GM18873 (cell line): ENCODE results near the gene HLCS.

Source experiments
- ATAC-seq: cut with Tn5 transposase; IDR thresholded peaks from one replicate; pipeline ENCODE4 v1.9.1; 2021; ENCODE audit warnings: mild to moderate bottlenecking, moderate library complexity, moderate number of reproducible peaks; ENCODE audit not compliant: unreplicated experiment, low FRiP score

Gene HLCS

DNA sequence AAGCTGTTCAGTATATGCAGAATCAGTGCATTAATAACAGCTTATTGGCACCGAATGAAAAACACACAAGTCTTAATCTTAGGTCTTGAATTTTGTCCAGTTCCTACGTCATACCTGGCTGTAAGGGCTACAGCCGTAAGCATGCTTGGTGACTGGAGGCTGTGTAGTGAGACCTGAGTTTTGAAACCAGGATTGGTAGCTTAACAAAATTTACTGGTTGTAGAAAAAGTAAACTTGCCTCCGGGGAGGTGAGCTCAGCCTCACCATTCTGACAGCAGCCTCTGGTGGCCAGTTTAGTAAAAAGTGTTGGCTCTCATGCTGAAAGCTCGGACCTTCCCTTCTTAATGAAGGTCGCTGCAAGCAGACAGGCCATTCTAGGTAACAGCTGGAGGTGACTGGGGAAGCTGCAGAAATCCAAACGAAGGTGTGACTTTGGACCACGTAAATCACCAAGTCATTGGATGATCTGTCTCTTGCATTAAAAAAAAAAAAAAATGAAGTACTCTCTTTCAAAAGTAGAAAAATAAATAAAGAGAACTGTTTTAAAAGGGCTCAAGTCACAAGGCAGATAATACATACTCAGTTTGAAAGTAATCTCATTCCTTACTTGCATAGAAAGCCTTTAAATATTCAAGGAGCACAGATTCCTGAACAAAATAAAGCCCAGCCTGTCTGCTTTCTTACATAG lies 48.9 kb downstream of the HLCS start:
- ATAC-seq = no peak

DNA sequence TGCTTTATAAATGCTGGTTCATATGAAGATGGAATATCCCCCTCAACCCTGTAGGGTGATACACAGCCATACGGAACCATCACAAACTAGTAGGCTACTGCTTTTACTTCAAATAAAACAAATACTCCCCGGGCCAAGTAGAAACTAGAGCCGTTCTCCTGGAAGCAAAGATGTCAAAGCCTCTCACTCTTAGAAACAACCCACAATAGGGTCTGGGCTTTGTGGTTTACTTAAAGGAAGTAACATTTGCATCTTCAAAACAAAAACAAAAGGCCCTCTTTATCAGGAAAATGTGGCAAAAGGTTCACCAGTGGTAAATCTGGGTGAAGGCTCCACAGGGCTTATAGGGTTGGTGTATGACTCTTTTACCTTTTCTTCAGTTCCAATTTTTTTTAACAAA lies 49.8 kb downstream of the HLCS start:
- no peak for ATAC-seq

DNA sequence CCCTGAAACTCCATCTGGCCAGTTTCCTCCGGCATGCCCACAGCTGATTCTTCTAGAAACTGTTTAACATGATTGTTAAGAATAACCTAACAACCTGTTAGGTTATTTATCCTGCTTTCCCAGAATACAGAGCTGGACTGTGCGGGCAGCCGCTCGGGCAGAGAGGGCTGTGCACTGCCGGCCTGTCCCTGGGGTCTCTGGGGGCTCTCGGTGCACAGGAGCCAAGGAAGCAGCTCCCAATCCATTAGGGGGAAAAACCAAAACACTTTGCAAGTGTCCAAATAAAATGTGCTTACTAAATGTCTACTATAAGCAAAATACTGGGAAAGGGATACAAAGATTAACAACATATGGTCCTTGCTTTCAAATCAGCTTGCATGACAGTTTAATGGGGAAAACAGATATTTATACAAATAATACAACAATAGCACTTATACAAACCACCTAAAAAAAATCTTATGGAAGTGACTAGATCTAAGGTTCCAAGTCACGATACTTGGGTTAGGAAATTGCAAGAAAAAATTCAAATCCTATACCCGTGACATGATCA lies 50.7 kb downstream of the HLCS start:
- no peak for ATAC-seq

DNA sequence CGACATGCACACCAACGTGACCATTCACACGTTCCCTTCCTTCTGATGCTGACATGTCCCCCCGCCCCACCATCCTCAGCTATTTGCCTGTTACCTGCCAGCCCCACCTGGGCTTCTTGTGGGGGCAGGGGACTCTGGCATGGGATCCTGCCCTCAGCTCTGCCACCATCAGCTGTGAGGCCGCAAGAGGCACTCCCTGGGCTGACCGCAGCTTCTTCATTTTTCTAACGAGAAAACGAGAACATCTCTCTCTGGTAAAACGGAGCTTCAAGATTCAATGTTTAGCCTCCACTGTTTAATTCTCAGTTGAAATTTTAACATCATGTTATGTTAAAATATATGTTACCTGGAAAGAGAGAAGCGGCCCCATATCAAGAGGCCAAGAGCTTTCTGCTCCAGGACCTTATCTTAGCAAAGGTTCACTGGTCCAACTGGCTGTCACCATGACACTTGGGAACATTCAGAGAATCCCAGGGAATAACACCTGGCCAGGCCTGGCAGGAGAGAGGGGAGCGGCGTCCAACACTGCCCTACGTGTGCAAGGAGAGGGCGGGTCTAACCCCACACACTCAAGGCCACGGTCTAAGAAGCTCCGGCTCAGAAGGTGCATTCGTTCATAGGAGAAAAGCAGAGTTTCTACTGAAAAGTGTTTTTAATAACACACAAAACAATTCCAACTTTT lies 51.3 kb downstream of the HLCS start:
- no peak for ATAC-seq

DNA sequence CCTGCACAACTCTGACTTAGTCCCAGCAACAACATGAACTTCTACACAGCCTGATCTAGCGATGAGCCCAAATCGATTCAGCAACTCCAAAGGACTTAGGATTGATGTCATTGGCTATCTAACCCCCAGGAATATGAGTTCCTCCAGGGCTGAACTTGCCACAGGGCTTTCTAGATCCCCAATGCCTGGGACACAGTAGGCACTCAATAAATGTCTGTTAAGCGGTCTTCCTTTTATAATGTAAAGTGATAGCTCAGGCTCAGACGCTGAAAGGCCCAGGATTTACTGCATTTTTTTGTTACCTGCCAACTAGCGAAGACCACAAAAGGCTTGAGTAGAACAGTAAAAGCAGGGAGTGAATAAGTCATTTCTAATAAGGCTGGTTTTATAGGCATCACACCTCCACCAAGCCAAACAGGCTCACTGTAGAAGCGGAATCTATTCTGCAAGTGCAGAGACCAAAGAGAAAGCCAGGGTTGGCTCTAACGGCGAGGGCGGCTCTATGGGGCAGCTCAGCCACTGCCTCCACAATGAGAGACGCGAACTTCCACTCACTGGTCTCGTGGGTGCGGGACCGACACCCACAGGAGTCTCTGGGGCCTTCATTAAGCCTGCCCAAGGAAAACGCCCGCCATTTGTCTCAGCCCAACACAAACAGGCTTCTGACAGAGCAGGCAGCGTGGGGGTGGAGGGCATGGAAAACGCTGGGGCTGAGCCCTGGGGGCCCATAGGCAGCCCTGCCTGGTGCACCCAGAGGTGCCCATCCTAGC lies 52.0 kb downstream of the HLCS start:
- ATAC-seq = no peak

DNA sequence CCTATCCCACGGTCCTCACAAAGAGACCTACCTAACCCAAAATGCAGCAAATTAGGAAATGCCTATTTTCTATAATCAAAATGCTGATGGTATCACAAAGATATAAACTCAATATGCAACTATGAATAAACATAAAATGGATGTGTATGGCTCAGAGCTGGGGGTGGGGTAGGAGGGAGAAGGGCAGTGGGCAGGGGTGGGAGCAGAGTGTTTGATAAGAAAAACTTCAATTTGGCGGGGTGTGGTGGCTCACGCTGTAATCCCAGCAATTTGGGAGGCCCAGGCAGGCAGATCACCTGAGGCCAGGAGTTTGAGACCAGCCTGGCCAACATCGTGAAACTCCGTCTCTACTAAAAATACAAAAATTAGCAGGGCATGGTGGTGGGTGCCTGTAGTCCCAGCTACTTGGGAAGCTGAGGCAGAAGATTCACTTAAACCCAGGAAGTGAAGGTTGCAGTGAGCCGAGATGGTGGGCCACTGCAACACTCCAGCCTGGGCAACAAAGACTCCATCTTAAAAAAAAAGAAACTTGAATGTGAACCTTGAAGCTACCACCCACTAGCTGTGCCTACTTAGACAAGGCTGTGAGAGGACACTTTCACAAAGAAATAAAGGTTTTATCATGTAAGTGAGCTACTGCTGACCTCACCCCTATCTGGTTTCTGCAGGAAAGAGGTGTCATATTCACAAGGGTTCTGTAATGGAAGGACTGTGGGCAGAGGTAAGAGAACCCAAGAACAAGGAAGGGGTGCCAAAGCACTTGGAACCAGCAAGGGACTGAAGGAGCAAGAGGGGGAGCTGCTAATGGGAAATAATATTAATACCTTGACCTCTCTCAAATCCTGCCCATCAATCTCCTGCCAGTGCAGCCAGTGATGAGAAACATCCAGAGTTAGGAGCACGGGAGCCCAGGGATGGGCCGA lies 53.0 kb downstream of the HLCS start:
- no peak for ATAC-seq

DNA sequence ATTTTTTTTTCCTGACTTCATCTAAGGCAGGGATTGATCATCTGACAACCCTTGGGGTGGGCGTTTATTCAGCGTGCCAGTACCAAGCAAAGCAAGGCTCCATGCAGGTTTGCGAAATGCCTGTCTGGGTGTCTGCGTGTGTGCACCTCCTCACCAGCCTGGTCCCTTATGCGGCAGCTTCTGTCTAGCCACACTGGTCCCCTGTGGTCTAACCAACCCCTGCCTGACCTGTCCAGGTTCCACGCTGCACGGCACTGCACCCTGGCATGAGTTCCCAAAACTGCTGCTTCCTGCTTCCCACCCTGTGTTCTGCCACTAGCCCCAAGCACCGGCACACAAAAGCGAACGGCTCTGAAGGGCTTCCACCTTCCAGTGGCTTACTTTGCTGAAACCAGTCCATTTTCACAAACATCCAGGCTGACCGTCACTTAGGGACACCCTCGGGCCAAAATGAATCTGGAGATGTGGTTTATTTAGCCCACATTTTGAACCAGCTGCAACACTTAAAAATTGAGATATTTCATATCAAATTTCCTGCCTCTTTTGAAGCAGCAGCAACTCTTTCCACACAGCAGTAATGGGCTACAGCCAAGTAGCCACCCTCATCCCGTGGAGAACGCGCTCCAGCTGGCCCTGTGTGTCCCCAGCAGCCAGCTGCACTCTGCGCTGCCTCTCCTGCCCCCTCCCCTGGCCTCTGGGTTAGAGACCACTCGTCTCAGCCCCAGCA lies 55.7 kb downstream of the HLCS start:
- ATAC-seq = no peak

DNA sequence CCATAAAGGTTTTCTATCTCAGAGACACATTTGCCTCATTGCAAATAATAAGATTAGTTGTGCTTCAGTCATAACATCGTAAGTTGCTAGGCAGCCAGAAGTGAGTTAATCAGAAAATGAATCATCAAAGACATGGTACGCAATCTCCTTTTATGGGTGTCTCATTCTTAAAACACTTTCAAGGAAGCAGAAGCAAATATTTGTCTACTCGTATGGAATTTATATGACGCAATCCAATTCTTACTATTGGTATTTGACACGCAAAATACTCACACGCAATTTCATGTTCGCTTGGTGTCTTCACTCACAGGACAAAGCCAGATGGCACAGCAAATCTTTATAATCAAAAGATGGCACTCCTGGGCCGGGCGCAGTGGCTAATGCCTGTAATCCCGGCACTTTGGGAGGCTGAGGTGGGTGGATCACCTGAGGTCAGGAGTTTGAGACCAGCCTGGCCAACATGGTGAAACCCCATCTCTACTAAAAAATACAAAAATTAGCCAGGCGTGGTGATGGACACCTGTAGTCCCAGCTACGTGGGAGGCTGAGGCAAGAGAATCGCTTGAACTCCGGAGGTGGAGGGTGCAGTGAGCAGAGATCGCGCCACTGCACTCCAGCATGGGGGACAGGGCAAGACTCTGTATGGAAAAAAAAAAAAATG lies 56.4 kb downstream of the HLCS start:
- no peak for ATAC-seq

DNA sequence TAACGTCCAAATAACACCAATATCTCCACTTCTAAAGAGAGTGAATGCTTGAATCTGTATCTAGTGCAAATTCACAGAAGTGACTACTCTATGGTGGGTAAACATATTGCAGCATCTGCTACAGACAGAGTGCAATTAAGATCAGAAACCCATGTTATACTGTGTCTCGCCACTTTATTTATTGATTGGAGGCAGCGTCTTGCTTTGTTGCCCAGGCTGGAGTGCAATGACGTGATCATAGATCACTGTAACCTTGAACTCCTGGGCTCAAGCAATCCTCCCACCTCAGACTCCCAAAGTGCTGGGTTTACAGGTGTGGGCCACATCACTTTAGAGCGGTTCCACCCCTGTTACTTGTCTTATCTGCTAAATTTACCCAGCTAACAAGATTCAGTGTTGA lies 57.0 kb downstream of the HLCS start:
- ATAC-seq = no peak

DNA sequence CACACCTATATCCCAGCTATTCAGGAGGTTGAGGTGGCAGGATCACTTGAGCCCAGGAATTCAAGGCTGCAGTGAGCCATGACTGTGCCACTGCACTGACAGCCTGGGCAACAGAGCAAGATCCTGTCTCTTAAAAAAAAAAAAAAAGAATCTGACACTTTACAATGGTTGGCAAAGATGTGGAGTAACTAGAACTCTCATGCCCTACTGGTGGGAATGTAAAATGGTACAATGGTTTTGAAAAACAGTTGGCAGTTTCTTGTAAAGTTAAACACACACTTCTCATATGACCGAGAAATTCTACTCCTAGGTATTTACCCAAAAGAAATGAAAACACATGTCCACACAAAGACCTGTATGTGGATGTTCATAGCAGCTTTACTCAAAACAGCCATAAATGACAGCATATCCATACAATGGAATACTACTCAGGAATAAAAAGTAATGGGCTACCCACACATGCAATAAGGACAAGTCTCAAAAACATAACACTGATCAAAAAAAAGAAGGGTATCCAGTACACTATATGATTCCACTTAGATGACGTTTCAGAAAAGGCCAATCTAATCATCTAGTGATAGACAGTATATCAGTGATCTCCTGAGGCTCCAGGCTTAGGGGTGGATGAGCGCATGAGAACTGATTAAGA lies 58.1 kb downstream of the HLCS start:
- ATAC-seq = no peak

DNA sequence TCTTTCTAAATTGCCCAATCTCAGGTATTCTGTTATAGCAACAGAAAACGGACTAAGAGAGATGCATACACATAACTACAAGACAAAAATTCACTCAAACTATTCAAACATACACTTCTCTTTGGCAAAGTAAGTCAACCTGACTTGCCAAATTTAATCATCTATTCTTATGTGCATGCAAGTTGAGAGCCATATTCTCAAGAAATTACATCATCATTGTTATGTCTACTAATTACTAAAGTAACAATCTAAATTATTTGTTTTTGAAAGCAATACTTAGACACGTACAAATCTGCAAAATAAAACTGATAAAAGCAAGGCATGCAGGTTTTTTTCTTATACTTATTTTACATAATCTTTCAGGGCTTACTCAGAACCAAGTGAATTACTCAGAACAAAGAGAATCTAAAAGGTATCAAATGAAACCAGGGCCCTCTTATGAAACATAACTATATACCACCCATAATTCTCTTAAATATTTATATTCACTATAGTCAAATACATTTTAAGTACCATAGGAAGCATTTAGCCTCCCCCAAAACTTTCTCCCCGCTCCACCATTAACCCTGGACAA lies 62.3 kb downstream of the HLCS start:
- no peak for ATAC-seq

DNA sequence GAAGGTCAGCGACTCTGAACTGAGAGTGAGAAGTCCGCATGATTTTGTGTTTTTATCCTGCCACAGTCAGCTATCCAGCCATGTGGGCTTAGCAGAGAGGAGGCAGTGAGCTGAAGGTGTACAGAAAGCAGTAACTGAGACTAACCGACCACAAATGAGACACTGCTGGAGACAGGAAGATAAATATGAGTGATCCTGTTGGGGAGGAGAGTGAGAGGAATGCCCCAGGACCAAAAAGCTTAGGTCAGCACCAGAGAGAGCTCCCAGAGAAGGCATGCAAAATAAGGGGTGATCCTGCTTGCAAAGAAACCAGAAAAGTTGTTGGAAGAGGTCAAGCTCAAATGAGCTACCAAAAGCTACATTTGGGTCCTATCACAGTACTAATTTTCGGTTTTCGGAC lies 63.7 kb downstream of the HLCS start:
- ATAC-seq = no peak

DNA sequence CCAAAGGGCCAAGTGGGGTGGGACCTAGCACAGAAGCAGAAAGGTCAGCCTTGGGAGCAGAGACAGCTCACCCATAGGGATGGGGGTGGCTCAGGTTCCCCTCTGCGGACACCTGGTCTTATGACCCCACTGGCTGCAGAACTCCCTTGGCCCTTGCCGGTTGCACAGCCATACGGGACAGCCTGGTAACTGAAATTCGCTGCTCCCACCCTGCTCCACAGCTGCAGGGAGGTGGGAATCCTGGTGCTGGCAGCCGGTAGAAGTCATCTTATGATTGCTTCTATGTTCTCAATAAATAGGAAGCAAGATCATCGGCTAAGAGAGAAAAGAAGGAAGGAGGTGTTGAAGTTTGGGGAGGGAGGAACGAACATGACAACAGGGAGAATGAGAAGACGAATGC lies 64.1 kb downstream of the HLCS start:
- ATAC-seq = no peak

DNA sequence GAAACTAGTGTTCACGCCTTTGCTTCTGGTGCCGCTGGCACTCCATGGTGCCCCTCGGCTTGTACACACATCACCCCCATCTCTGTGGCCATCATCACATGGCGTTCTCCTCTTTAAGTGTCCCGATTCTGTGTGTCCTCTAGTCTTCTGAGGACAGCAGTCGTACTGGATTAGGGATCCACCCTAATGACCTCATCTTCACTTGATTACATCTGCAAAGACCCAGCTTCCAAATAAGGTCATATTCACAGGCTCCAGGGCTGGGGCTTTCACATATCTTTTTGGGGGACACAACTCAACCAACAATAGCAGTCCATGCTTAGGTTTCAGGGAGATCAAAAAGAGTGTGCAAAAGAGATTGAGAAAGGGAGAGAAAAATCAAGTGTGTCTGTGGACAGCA lies 64.9 kb downstream of the HLCS start:
- no peak for ATAC-seq

DNA sequence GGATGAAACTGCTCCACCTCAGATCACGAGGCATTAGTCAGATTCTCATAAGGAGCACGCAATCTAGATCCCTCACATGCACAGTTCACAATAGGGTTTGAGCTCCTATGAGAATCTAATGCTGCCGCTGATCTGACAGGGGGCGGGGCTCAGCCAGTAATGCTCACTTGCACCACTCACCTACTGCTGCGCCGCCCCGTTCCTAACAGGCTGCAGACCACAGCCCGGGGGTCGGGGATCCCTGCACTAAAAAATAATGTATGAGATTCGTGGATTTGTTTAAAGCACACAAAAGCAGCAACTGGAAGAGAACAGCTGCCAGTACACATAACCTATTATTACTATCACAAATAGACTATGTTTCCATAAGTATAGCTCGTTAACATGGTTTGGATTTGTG lies 72.9 kb downstream of the HLCS start:
- ATAC-seq = no peak

DNA sequence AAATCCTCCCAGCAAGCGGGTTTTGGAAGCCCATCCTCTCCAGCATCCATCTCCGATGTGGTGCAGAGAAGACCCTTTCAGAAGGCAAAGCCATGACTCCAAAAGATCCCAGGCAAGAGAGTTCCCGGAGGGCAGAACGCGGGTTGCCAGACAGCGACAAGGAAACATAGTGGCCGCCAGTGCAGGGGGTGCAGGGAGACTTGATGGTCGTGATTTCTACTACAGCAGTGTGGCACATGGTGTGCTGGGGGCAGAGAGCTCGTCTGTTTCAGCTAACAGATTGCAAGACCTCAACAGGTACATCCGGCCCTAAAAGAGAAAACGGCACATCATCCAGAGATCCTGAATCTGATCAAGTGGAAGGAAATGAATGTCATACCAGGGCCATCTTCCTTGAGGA lies 74.3 kb downstream of the HLCS start:
- ATAC-seq = no peak

DNA sequence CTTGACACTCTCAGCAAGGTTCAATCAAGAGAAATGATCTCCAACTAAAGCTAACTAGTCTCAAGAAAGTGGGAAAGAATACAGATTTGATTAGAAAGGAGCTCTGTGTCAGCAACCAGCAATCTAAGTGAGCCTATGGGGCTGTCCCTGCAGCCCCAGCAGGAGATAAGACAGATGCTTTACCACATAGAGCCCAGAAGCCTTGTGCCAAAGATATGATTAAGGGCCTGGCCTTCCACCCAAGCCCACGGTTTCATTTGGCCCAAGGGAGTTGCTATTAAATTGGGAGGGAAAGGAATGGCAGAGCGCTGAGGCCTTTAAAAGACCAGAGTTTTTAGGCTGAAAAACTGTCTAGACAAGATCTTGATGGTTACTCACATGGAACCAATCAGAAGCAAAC lies 74.8 kb downstream of the HLCS start:
- no peak for ATAC-seq

DNA sequence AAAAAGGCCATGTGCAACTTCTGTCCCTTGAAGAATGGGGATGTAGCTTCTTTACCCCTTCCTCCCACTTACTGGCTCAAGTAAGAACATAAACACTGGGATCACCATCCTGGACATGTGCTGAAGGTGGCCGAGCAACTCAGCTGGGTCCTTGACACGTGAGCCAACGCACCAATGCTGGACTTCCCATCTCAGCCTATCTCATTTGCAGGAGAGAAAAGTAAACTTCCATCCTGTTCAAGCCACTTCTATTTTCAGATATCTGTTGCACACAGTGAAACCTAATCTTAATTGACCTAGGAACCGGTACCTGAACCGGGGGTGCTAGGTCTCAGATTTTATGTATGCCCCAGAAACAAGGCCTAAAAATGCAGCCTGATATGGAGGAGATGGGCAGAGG lies 75.3 kb downstream of the HLCS start:
- no peak for ATAC-seq
